Transverse colon (tissue), 3 donors: Measurements from ENCODE around the gene ZIC4.

Experiments used
- EP300 ChIP-seq: sonication (generic); formaldehyde crosslinking; IDR thresholded peaks from one replicate; pipeline ENCODE4 v1.6.1; 2017; ENCODE audit warnings: antibody characterized with exemption, low read depth
- POLR2A ChIP-seq: fragments of 450-650 bp; IDR thresholded peaks from one replicate; pipeline ENCODE4 v1.6.1; 2016; ENCODE audit warnings: antibody characterized with exemption, mild to moderate bottlenecking, moderate library complexity
- TF ChIP-seq, protein P1 (sequence below), 5 experiments: fragments of 200-600 bp in 3 of 5; fragments of 450-650 bp in 2 of 5; sonication (generic) in 3 of 5; IDR thresholded peaks; 1 replicate in 2 of 5; 2 replicates in 3 of 5; pipeline ENCODE4 v1.5.1; 2016 to 2017; ENCODE audit warnings: antibody characterized with exemption in 5 of 5, inconsistent platforms in 3 of 5, mild to moderate bottlenecking in 2 of 5, moderate library complexity in 1 of 5

DNA sequence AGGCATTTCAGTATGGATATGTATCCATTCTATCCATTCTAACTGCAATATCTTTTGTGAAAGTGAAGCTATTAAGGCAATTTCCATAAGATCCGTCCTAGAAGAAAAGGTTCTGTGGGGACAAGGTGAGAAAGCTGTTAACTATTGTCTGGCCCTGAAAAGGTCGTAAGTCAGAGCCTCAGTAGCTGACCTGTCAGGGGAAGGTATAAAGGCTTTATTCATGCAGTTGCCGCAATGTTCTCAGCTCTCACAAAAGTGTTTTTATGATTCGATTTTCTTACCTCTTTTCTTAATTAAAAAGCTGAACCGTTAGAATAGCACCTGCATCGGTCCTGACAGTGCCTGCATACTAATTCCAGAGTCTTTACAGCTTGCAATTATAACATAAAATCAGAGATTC is 24.7 kb downstream of the ZIC4 start:
- no peak for TF ChIP-seq POLR2A
- TF ChIP-seq, protein P1, sequence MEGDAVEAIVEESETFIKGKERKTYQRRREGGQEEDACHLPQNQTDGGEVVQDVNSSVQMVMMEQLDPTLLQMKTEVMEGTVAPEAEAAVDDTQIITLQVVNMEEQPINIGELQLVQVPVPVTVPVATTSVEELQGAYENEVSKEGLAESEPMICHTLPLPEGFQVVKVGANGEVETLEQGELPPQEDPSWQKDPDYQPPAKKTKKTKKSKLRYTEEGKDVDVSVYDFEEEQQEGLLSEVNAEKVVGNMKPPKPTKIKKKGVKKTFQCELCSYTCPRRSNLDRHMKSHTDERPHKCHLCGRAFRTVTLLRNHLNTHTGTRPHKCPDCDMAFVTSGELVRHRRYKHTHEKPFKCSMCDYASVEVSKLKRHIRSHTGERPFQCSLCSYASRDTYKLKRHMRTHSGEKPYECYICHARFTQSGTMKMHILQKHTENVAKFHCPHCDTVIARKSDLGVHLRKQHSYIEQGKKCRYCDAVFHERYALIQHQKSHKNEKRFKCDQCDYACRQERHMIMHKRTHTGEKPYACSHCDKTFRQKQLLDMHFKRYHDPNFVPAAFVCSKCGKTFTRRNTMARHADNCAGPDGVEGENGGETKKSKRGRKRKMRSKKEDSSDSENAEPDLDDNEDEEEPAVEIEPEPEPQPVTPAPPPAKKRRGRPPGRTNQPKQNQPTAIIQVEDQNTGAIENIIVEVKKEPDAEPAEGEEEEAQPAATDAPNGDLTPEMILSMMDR (IDR thresholded peaks at IDR 0.05), result no peak
- TF ChIP-seq EP300, result no peak
